Amniotic stem cell (primary cell): ENCODE measurements around the gene AKT3.

Experiments used
- DNase-seq: peaks from one replicate; lab custom pipeline; 2025; lab: John Stamatoyannopoulos, UW

AKT3 gene

GRCh38 chr1:243487036-243487648 lies 362.9 kb downstream of the AKT3 start:
- DNase-seq, result no peak

DNA sequence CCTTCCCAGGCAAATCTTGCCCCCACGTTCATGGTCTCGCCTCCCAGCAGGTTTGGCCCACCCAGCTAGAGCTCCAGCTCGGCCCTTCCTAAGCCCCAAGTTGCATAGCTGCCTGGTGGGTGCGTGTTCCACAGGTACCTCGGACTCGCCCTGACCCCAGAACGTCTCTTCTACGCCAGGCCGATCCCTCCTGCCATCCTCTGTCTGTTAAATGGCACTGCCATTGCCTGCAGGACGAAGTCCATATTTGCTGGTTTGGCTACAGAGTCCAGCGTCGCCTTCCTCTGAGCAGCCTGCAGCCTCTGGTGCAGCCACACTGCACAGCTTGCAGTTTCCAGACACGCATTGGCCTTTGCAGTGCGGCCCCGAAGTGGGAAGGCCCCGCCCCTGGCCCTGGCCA lies 366.1 kb downstream of the AKT3 start:
- no peak for DNase-seq

DNA sequence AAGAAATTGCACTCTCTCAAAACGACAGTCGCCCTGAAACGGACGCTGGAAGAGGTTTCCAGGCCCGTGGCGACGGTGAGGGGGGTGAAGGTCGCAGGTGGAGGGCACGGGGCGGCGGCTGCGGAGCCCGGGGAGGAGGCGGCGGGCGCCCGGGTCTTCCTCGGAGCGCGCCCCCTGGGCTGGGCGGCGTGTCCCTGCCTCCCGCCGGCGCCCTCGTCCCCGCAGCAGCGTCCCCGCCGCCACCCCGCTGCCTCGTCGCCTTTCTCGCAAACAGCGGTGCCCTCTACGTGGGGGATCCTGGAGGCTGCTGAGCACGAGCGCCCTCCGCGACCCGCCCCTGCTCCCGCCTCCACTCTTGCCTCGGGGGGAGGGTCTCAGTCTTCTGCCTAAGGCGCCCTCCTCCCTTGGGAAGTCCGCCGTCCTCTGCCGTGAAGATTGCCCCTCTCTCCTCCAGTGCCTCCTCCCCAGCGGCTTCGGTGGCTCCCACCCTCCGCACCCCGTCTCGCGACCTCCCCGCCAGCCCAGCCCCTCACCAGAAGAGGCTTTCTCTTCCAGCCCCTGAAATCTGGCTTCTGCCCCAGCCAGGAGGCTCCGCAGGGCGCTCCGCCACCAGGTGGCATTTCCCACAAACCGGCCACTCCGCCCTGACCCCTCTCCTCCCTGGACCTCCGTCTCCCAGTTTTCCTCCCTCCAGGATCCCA lies 366.8 kb downstream of the AKT3 start:
- no peak for DNase-seq

GRCh38 chr1:243482141-243483022 lies 367.7 kb downstream of the AKT3 start:
- no peak for DNase-seq

DNA sequence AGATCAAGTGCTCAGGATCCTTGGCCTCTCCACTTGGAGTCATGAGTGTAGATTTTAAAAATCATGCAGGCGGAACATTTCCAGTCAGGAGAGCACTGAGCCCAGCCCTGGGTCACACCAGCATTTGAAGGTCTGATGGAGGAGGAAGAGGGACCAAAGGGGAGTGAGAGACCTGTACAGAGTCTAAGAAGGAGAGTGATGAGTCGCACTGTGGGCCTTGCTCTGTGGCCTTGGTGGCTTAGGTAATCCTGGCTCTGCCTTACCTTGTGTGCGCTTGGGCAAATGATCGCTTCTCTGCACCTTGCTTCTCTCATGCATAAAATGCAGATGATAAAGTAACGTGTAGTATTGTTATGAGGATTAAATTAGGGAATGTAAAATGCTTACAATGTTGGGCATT lies 368.9 kb downstream of the AKT3 start:
- no peak for DNase-seq

DNA sequence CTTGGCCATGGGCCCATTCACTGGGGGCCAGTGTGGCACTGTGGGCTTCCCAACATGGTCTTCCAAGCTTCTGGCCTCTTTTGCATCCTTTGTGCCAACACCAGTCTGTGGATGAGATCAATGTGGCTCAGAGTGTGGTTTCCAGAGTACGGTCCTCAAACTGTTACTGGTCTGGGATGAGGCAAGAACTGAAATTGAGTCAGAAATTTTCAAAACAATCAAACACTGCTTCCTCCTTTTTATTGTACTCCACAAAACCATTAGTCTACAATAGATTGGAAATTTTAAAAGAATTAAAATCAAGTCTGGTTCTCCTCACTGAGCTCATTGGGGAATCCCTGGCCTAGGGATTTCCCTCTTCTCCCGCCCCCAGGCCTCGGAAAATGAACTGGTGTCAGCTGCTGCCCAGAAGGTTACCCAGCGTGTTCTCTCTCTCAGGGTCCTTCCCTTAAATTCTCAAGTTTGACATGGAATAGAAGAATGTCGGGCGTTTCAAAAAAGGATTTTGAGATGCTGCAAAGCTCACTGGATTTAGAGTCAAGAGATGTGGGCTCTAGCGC lies 372.2 kb downstream of the AKT3 start:
- DNase-seq, result no peak

- no peak for DNase-seq
These were observed 374.1 kb downstream of the AKT3 start for GRCh38 chr1:243475966-243476365.

GRCh38 chr1:243474906-243475305 lies 375.1 kb downstream of the AKT3 start:
- no peak for DNase-seq

DNA sequence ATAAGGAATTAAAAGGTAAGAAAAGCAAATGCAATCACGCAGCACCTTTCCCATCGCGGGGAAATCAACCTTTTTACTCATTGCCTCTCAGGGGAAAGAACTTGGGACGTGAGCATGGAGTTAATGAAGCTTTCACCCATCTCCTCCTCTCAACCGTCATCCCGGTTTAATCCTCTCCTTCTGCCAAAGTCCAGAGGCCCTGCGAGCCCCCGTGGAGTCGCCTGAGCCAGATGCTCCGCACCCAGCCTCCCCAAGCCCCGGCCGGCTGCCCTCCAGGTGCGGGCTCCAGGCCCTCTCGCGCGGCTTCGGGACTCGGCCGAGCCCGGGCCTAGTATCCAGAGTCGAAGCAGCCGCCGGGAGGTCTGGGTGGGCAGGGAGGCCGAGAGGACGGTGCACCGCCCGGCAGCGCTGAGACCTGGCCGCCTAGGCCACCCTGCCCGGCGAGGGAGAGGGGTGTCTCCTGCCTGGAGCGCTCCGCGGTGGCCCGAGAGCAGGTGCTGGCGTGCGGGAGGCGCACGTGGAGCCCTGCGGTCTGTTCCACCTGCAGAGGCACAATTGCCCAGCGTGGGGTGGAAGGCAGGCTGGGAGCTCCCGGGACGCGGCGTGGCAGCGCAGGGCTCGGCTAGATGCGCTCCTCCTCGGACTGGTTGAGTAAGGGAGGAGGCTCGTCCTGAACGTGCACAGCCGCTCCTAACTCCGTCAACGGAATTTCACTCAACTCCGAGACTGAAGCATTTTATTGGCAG lies 375.7 kb downstream of the AKT3 start:
- no peak for DNase-seq

DNA sequence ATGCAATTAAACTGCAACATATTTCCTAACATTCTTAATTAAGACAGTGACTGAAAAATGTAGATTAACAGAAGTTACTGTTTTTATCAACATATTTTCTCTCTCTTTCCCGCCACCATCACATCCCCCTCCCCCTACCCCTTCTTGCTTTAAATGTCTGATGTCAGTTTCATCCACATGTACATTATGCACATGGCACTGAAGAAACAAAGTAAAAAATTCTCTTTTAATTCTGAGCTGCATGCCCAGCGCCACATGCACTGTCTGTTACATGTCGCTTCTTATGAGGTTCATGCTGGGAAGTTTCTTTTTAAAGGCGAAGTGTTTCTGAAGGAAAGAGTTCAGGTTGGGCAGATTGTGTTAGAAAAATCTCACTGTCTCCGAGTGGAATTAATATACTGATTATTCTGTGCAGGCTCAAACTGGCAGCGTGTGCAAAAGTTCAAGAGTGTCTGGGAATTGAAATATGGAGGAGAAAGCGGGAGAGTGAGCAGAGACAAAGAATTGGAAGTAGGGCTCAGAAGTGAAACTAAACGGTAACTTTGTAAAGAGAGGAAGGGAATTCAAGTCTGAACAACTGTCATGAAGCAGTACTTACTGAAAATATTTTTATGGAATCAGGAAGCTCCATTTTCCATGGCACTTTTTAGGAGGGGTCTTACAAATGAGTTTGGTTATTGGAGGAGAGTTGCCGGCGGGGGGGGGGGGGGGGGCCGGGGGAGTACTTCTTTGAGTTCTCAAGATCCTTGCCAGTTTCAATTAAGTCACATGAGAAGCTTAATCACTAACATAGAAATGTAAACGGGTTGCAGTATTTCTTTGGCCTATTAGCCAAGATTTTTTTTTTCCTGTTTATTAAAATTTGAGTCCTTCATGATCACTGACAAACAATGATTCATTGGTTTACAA lies 376.6 kb downstream of the AKT3 start:
- DNase-seq, result no peak

DNA sequence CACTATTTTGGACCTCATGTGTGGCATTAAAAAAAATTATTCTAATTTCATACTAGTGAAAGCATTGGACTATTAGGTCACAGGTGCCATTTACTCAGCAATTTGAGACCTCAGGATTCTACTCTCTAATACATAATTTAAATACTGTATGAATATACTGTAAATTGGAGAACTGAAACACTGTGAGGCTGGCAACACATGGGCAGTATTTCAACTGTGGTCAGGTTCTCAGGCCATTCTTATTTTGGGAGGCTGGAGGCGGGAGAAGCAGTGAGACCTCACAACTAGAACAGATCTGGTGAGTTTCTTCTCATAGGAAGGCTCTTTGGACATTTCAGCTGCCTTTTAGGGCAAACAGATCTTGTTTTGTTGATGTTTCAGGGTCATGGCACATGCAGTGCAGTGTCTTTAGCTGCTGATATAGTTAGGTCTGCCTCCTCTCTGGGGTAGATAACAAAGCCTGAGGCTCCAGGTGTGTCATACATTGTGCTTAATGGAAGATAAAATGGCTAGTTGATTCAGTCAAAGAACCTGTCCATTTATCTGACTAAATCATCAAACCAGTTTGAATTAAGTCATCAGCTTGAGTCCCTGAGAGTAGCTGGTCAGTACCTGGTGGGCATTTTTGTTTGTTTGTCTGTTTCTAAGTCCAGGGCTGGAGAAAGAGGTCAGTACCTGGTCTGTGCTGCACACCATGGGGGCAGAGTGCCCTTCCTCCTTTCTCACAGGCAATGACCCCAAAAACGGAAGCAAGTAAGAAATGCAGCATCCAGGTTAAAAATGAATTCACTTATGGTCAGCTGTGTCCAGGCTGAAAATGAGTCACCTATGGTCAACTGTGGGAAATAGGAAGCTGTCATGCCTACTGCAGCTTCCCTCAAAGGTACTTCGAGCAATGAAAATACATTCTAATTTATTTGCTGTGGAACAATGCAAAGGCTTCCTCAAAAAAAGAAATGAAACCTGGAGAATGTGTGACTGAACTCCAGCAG lies 378.0 kb downstream of the AKT3 start:
- DNase-seq, result no peak

DNA sequence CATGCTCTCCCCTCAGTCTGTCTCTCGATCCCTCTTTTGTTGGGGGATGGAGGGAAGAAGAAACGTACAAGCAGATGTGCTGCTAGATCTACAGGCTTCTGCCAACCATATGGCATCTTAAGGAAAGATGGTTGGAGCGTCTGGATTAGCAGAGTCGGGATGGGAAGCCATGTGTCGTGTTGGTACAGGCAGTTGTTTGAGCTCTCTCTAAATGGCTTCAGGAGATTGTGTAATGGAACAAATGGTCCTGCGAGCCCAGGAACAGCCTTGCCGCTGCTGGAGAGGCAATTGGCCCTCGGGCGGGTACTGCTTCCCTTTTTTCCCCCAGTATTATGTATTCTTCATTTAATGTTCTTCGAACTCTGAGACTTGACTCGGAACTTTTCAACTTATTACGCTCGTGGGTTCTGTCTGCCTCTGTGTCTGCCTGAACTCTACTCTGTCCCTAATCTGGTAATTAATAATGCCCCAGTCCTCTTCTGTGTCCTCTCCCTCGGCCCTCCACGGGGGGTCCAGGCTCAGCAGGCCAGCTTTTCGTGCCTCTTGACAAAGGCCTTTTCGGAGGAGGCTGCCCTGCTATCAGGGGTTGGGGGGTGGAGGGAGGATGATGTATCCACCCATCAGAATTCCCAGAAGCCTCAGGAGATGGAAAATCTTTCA lies 378.9 kb downstream of the AKT3 start:
- DNase-seq, result no peak

DNA sequence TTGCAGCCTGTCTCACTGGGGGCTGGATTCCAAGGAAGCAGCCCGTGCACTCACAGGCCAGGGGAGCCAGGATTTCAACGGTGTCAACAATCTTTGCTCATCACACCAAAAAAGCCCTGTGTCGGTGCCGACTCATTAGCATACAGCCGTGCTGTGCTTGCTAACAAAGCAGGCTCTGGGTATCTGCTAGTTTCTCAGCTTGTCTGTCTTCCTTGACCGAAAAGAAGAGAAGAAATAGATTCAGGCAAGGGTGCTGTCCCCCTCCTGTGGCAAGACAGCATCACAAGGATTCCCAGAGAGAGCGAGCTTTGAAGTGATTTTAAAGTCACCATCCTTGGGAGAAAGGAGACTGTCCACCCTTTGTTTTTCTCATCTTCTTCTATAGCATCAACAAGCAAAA lies 379.5 kb downstream of the AKT3 start:
- DNase-seq, result no peak

- DNase-seq, result no peak
These were observed 380.5 kb downstream of the AKT3 start for GRCh38 chr1:243469497-243469896.

DNA sequence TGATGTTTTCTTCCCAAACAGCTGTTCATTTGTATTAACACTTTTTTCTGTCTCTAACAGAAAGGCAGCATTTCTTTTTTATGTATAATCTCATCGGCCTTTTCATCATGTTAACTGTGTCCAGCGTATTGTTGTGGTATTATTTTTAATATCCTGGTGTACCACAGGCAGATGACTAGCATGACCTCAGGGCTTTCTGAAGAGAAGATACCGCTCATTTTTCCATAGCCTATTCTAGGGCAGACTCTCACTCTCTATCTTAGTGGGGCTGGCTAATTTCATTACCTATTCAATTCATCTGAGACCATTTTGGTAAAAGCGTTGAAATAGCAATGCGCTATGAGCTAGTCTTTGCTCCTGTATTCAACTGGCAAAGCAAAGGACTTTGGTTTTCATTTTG lies 384.3 kb downstream of the AKT3 start:
- no peak for DNase-seq

DNA sequence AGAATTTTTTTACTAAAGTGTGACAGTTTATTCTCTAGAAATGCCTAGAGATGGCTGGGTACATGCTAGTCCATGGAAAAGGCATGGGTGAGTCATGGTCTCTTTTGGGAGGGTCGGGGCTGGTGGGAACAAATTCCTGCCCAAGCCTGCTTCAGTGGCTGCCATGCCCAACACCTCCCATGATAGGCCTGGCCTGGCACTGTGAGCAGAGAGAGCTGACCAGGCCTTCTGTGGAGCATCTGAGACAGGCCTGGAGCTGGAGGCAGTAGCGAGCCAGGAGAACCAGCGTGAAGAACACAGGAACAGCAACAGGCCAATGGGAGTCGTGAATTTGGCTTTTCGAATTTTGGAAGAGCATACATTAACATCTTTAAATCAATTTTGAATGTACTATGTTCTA lies 385.0 kb downstream of the AKT3 start:
- no peak for DNase-seq

- no peak for DNase-seq
These were observed 386.9 kb downstream of the AKT3 start for GRCh38 chr1:243462929-243463697.

- DNase-seq, result no peak
These were observed 388.3 kb downstream of the AKT3 start for GRCh38 chr1:243461700-243462099.
